WTC11 (cell line): ENCODE results near the gene STK10.

Experiments used
- CTCF ChIP-seq: fragments of 200-600 bp; IDR thresholded peaks from 2 replicates; pipeline ENCODE4 v1.8.0; 2022; ENCODE audit warnings: antibody characterized with exemption
- E2F5 ChIP-seq: sonication (generic); formaldehyde crosslinking; IDR thresholded peaks from 2 replicates; pipeline ENCODE4 v1.8.1; 2022; ENCODE audit warnings: mild to moderate bottlenecking, moderate library complexity, missing genetic modification reagents
- FOXP4 ChIP-seq: sonication (generic); formaldehyde crosslinking; IDR thresholded peaks from 2 replicates; pipeline ENCODE4 v1.8.0; 2022; ENCODE audit warnings: mild to moderate bottlenecking, missing genetic modification reagents
- JUN ChIP-seq: sonication (generic); formaldehyde crosslinking; IDR thresholded peaks from 2 replicates; pipeline ENCODE4 v1.8.0; 2023; ENCODE audit warnings: mild to moderate bottlenecking, missing genetic modification reagents
- MYBL2 ChIP-seq: sonication (generic); formaldehyde crosslinking; IDR thresholded peaks from 2 replicates; pipeline ENCODE4 v1.8.1; 2023; ENCODE audit warnings: mild to moderate bottlenecking, moderate library complexity, missing genetic modification reagents
- NR1H2 ChIP-seq: sonication (generic); formaldehyde crosslinking; IDR thresholded peaks from 2 replicates; pipeline ENCODE4 v1.9.0; 2021; ENCODE audit warnings: mild to moderate bottlenecking, moderate library complexity, missing genetic modification reagents
- NR3C1 ChIP-seq: sonication (generic); formaldehyde crosslinking; conservative IDR thresholded peaks from 2 replicates; pipeline ENCODE4 v1.8.1; 2023; ENCODE audit warnings: low read depth, mild to moderate bottlenecking, missing genetic modification reagents
- RORB ChIP-seq: fragments of 250-450 bp; sonication (Bioruptor Pico); IDR thresholded peaks from 2 replicates; pipeline ENCODE4 v1.9.0; 2021; ENCODE audit warnings: mild to moderate bottlenecking
- TEAD4 ChIP-seq: sonication (generic); formaldehyde crosslinking; IDR thresholded peaks from 2 replicates; pipeline ENCODE4 v1.8.0; 2022; ENCODE audit warnings: mild to moderate bottlenecking, missing genetic modification reagents
- USF1 ChIP-seq: sonication (generic); formaldehyde crosslinking; IDR thresholded peaks from 2 replicates; pipeline ENCODE4 v1.8.0; 2022; ENCODE audit warnings: mild to moderate bottlenecking, missing genetic modification reagents
- TF ChIP-seq, protein P1 (sequence below): sonication (generic); formaldehyde crosslinking; IDR thresholded peaks from 2 replicates; pipeline ENCODE4 v1.8.1; 2022; ENCODE audit warnings: low read depth, missing genetic modification reagents, borderline replicate concordance
- TF ChIP-seq, protein P2 (sequence below): sonication (generic); formaldehyde crosslinking; IDR thresholded peaks from 2 replicates; pipeline ENCODE4 v1.8.0; 2023; ENCODE audit warnings: missing genetic modification reagents, mild to moderate bottlenecking, borderline replicate concordance
- TF ChIP-seq, protein P3 (sequence below): sonication (generic); formaldehyde crosslinking; IDR thresholded peaks from 2 replicates; pipeline ENCODE4 v1.8.1; 2022; ENCODE audit warnings: low read depth, mild to moderate bottlenecking, moderate library complexity, missing genetic modification reagents, borderline replicate concordance

DNA sequence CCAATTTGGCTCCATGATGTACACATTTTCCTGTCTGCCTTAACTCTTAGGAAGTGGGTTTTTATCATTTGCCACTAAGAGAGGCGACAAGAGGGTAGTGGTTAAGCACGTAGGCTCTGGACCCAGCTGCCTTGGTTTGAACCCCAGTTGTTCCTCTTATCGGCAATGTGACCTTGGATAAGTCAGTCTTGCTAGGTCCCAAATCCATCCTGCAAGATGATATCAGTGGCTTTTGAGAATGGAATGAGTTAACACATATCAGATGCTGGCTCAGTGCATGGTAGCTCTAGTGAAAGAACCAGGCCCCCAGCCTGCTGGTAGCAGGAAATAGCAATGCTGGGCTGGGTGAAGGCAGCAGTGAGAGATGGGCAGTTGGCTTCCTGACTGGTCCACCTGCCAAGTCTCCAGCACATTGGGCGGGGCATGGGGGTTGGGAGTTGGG lies 72.5 kb downstream of the STK10 start:
- TF ChIP-seq CTCF (no peak), RORB (CRISPR knock-in tag) (no peak), E2F5 (CRISPR knock-in tag) (no peak), MYBL2 (CRISPR knock-in tag) (no peak), JUN (CRISPR knock-in tag) (no peak), TEAD4 (CRISPR knock-in tag) (no peak), FOXP4 (CRISPR knock-in tag) (no peak), USF1 (CRISPR knock-in tag) (no peak), NR1H2 (CRISPR knock-in tag) (no peak), NR3C1 (CRISPR knock-in tag) (no peak)
- TF ChIP-seq, protein P1, sequence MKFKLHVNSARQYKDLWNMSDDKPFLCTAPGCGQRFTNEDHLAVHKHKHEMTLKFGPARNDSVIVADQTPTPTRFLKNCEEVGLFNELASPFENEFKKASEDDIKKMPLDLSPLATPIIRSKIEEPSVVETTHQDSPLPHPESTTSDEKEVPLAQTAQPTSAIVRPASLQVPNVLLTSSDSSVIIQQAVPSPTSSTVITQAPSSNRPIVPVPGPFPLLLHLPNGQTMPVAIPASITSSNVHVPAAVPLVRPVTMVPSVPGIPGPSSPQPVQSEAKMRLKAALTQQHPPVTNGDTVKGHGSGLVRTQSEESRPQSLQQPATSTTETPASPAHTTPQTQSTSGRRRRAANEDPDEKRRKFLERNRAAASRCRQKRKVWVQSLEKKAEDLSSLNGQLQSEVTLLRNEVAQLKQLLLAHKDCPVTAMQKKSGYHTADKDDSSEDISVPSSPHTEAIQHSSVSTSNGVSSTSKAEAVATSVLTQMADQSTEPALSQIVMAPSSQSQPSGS (CRISPR knock-in tag) = no peak
- TF ChIP-seq, protein P2, sequence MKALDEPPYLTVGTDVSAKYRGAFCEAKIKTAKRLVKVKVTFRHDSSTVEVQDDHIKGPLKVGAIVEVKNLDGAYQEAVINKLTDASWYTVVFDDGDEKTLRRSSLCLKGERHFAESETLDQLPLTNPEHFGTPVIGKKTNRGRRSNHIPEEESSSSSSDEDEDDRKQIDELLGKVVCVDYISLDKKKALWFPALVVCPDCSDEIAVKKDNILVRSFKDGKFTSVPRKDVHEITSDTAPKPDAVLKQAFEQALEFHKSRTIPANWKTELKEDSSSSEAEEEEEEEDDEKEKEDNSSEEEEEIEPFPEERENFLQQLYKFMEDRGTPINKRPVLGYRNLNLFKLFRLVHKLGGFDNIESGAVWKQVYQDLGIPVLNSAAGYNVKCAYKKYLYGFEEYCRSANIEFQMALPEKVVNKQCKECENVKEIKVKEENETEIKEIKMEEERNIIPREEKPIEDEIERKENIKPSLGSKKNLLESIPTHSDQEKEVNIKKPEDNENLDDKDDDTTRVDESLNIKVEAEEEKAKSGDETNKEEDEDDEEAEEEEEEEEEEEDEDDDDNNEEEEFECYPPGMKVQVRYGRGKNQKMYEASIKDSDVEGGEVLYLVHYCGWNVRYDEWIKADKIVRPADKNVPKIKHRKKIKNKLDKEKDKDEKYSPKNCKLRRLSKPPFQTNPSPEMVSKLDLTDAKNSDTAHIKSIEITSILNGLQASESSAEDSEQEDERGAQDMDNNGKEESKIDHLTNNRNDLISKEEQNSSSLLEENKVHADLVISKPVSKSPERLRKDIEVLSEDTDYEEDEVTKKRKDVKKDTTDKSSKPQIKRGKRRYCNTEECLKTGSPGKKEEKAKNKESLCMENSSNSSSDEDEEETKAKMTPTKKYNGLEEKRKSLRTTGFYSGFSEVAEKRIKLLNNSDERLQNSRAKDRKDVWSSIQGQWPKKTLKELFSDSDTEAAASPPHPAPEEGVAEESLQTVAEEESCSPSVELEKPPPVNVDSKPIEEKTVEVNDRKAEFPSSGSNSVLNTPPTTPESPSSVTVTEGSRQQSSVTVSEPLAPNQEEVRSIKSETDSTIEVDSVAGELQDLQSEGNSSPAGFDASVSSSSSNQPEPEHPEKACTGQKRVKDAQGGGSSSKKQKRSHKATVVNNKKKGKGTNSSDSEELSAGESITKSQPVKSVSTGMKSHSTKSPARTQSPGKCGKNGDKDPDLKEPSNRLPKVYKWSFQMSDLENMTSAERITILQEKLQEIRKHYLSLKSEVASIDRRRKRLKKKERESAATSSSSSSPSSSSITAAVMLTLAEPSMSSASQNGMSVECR (CRISPR knock-in tag) = no peak
- TF ChIP-seq, protein P3, sequence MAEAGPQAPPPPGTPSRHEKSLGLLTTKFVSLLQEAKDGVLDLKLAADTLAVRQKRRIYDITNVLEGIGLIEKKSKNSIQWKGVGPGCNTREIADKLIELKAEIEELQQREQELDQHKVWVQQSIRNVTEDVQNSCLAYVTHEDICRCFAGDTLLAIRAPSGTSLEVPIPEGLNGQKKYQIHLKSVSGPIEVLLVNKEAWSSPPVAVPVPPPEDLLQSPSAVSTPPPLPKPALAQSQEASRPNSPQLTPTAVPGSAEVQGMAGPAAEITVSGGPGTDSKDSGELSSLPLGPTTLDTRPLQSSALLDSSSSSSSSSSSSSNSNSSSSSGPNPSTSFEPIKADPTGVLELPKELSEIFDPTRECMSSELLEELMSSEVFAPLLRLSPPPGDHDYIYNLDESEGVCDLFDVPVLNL (CRISPR knock-in tag) = no peak
